WTC11 (cell line): ENCODE measurements around the gene ZNF581.

Experiments
- ATF1 ChIP-seq: sonication (generic); formaldehyde crosslinking; IDR thresholded peaks from 2 replicates; pipeline ENCODE4 v1.8.1; 2023; ENCODE audit warnings: mild to moderate bottlenecking, moderate library complexity, missing genetic modification reagents
- ATF3 ChIP-seq: sonication (generic); formaldehyde crosslinking; conservative IDR thresholded peaks from 2 replicates; pipeline ENCODE4 v1.8.1; 2022; ENCODE audit warnings: mild to moderate bottlenecking, missing genetic modification reagents
- CREM ChIP-seq: sonication (generic); formaldehyde crosslinking; IDR thresholded peaks from 2 replicates; pipeline ENCODE4 v1.8.1; 2022; ENCODE audit warnings: mild to moderate bottlenecking, missing genetic modification reagents, moderate library complexity
- CTCF ChIP-seq: fragments of 200-600 bp; IDR thresholded peaks from 2 replicates; pipeline ENCODE4 v1.8.0; 2022; ENCODE audit warnings: antibody characterized with exemption
- E2F4 ChIP-seq: sonication (generic); formaldehyde crosslinking; IDR thresholded peaks from 2 replicates; pipeline ENCODE4 v1.8.1; 2022; ENCODE audit warnings: low read depth, mild to moderate bottlenecking, moderate library complexity, missing genetic modification reagents, borderline replicate concordance
- E2F5 ChIP-seq: sonication (generic); formaldehyde crosslinking; IDR thresholded peaks from 2 replicates; pipeline ENCODE4 v1.8.1; 2022; ENCODE audit warnings: mild to moderate bottlenecking, moderate library complexity, missing genetic modification reagents
- ELF4 ChIP-seq: sonication (generic); formaldehyde crosslinking; IDR thresholded peaks from 2 replicates; pipeline ENCODE4 v1.8.1; 2022; ENCODE audit warnings: low read depth, mild to moderate bottlenecking, moderate library complexity, missing genetic modification reagents
- FOXK1 ChIP-seq: sonication (generic); formaldehyde crosslinking; IDR thresholded peaks from 2 replicates; pipeline ENCODE4 v1.8.0; 2022; ENCODE audit warnings: mild to moderate bottlenecking, moderate library complexity, missing genetic modification reagents
- FOXP4 ChIP-seq: sonication (generic); formaldehyde crosslinking; IDR thresholded peaks from 2 replicates; pipeline ENCODE4 v1.8.0; 2022; ENCODE audit warnings: mild to moderate bottlenecking, missing genetic modification reagents
- RELA ChIP-seq: sonication (generic); formaldehyde crosslinking; IDR thresholded peaks from 2 replicates; pipeline ENCODE4 v1.8.1; 2022; ENCODE audit warnings: missing genetic modification reagents, mild to moderate bottlenecking, borderline replicate concordance
- USF2 ChIP-seq: sonication (generic); formaldehyde crosslinking; IDR thresholded peaks from 2 replicates; pipeline ENCODE4 v1.8.1; 2023; ENCODE audit warnings: mild to moderate bottlenecking, missing genetic modification reagents, moderate library complexity
- ZNF121 ChIP-seq: sonication (generic); formaldehyde crosslinking; IDR thresholded peaks from 2 replicates; pipeline ENCODE4 v1.8.0; 2023; ENCODE audit warnings: missing genetic modification reagents
- ZNF232 ChIP-seq: sonication (generic); formaldehyde crosslinking; IDR thresholded peaks from 2 replicates; pipeline ENCODE4 v1.8.0; 2022; ENCODE audit warnings: mild to moderate bottlenecking, missing genetic modification reagents
- ZNF512 ChIP-seq: sonication (generic); formaldehyde crosslinking; IDR thresholded peaks from 2 replicates; pipeline ENCODE4 v1.8.1; 2022; ENCODE audit warnings: missing genetic modification reagents, borderline replicate concordance

- no peak for TF ChIP-seq CTCF
- TF ChIP-seq ATF1 (CRISPR knock-in tag) = no peak
- TF ChIP-seq CREM (CRISPR knock-in tag) = no peak
- TF ChIP-seq E2F5 = no peak
- TF ChIP-seq ZNF512 = no peak
- TF ChIP-seq USF2 (CRISPR knock-in tag) = no peak
- no peak for TF ChIP-seq ZNF232
- no peak for TF ChIP-seq FOXK1 (CRISPR knock-in tag)
- TF ChIP-seq ATF3 (CRISPR knock-in tag) = no peak
- no peak for TF ChIP-seq ELF4 (CRISPR knock-in tag)
- TF ChIP-seq FOXP4 (CRISPR knock-in tag) = no peak
- no peak for TF ChIP-seq RELA (CRISPR knock-in tag)
- no peak for TF ChIP-seq E2F4 (CRISPR knock-in tag)
- TF ChIP-seq ZNF121 (CRISPR knock-in tag) = no peak
Measured at GRCh38 chr19:55606817-55607216, 36.6 kb upstream of the ZNF581 start.
